Posterior vena cava (tissue), 2 donors: ENCODE measurements around the gene EPN1. TPM values are rescaled to one million over a fixed set of nuclear protein-coding genes. Genes with fewer than 3 reads are reported as not detected.

Experiments
- DNase-seq: peaks from one replicate; pipeline ENCODE4 v3.0.0-alpha.2; 2020; ENCODE audit warnings: low spot score
- intact Hi-C, 2 donors: fragments of 100-400 bp; cut with DNase I; formaldehyde crosslinking; loops; one replicate each; pipeline versions ENCODE4 v1.14.1 to v1.14.2; 2022 to 2023
- total RNA-seq, 2 donors: library from RNA; stranded (reverse); fragmentation: NEBNext Ultra II Directional; extraction: Animal tissue kit (Norgen Biotek cat#: 25700); gene quantifications; one replicate each; pipeline ENCODE4 v1.2.1, GENCODE V29; 2021
- donor health status: DM: yes; HTN: yes; CAD: no.
- donor health status: DM: yes; HTN: yes; CAD: no.

Gene EPN1
- total RNA-seq, 2 donors from 2014 or later: 75.5 to 76.4 TPM

- intact Hi-C loops: no loop called here
- DNase-seq: no peak
Measured at GRCh38 chr19:55644842-55645511, 30.0 kb upstream of the EPN1 start.

GRCh38 chr19:55645512-55645881, 29.5 kb upstream of the EPN1 start:
- intact Hi-C loops: no loop called here
- DNase-seq: no peak

- DNase-seq: no peak
- intact Hi-C loops: no loop called here
Measured at GRCh38 chr19:55646889-55647731, 27.9 kb upstream of the EPN1 start.

GRCh38 chr19:55647732-55648584, 27.1 kb upstream of the EPN1 start, which contains the start of gene CCDC106:
TSS of gene CCDC106 (plus strand) at chr19:55648212. CDS start at chr19:55649047, 835 bp downstream.
- intact Hi-C loops: no loop called here
- DNase-seq: peak; percentile 91

GRCh38 chr19:55648585-55649267, 26.3 kb upstream of the EPN1 start:
- no peak for DNase-seq
- intact Hi-C loops: no loop called here

GRCh38 chr19:55649268-55650125, 25.5 kb upstream of the EPN1 start:
- no peak for DNase-seq
- intact Hi-C loops: no loop called here

- intact Hi-C loops: no loop called here
- DNase-seq: no peak
Measured at GRCh38 chr19:55650126-55650557, 24.9 kb upstream of the EPN1 start.

- no peak for DNase-seq
- intact Hi-C loops: no loop called here
Measured at GRCh38 chr19:55650602-55651230, 24.3 kb upstream of the EPN1 start.

- intact Hi-C loops: no loop called here
- no peak for DNase-seq
Measured at GRCh38 chr19:55651236-55651635, 23.8 kb upstream of the EPN1 start.

GRCh38 chr19:55652311-55653128, 22.5 kb upstream of the EPN1 start:
- intact Hi-C loops: no loop called here
- DNase-seq: no peak

- intact Hi-C loops: no loop called here
- DNase-seq: peak; percentile 99
Measured at GRCh38 chr19:55653651-55654322, 21.2 kb upstream of the EPN1 start.

- intact Hi-C loops: no loop called here
- DNase-seq: peak; percentile 100
Measured at GRCh38 chr19:55654323-55654867, 20.6 kb upstream of the EPN1 start.

- DNase-seq: peak; percentile 99
- intact Hi-C loops: no loop called here
Measured at GRCh38 chr19:55654868-55655647, 20.0 kb upstream of the EPN1 start, which contains the start of gene U2AF2. TSS of gene U2AF2 (plus strand) at chr19:55655035. CDS start at chr19:55655105, 70 bp downstream.

- intact Hi-C loops: no loop called here
Measured at GRCh38 chr19:55655648-55656040, 19.4 kb upstream of the EPN1 start.

GRCh38 chr19:55656552-55656951, 18.5 kb upstream of the EPN1 start:
- DNase-seq: no peak
- intact Hi-C loops: no loop called here

More at GRCh38 chr19:55655648-55656040, 19.4 kb upstream of the EPN1 start:
- DNase-seq: no peak
